GM13976 (cell line): ENCODE results near the gene CCDC148.

ENCODE experiments used
- DNase-seq: peaks from one replicate; pipeline ENCODE4 v3.0.0; 2012; ENCODE audit warnings: low spot score
- in situ Hi-C: fragments of 300-500 bp; cut with MboI; formaldehyde crosslinking; loops from one replicate; pipeline ENCODE4 v1.12.0; 2022; ENCODE audit warnings: low sequenced_read_pairs, mixed read lengths, inconsistent platforms; ENCODE audit not compliant: unreplicated experiment
- TF ChIP-seq, protein P1 (sequence below): IDR thresholded peaks from 2 replicates; pipeline ENCODE4 v1.5.1; 2012; ENCODE audit warnings: borderline replicate concordance, mild to moderate bottlenecking; ENCODE audit not compliant: insufficient read depth; ENCODE audit errors: extremely low read depth, missing control alignments, control extremely low read depth

CCDC148 gene

DNA sequence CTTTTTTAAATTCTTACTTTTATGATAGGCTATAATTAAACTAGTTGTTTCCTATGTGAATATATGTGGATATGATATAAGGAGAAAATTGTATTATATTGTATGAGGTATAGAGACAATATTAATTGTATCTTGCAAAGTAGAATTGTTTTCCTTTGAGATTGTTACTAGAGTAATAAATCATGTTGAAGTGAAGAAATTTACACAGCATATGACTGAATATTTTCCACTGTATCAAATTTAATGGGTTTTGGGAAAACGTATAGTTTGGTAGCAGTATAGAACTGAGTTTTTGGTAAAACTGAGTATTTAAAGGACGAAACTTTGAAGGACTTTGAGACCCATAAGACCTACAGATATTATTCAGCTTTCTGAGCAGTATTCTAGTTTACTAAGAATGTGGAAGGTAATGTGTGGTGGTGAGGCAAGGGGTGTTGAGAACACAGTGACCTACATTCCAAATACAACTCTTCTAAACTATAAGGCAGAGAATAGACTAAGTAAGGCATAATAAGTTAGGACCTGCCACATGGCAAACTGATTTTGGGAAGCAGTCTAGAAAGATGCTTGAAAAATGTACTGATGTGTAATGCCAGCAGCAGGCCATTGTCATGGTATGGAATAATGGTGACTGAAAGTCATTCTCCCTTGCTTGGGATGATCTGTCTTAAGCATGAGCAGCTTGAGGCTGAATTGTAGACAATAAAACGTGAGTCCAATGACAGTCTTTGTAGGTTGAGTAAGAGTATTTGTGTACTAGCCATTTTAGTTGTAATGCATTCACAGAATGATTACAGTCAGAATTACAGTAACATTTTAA is 29.8 kb upstream of the CCDC148 start:
- TF ChIP-seq, protein P1, sequence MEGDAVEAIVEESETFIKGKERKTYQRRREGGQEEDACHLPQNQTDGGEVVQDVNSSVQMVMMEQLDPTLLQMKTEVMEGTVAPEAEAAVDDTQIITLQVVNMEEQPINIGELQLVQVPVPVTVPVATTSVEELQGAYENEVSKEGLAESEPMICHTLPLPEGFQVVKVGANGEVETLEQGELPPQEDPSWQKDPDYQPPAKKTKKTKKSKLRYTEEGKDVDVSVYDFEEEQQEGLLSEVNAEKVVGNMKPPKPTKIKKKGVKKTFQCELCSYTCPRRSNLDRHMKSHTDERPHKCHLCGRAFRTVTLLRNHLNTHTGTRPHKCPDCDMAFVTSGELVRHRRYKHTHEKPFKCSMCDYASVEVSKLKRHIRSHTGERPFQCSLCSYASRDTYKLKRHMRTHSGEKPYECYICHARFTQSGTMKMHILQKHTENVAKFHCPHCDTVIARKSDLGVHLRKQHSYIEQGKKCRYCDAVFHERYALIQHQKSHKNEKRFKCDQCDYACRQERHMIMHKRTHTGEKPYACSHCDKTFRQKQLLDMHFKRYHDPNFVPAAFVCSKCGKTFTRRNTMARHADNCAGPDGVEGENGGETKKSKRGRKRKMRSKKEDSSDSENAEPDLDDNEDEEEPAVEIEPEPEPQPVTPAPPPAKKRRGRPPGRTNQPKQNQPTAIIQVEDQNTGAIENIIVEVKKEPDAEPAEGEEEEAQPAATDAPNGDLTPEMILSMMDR: no peak
- in situ Hi-C loops: no loop called here
- DNase-seq: no peak

DNA sequence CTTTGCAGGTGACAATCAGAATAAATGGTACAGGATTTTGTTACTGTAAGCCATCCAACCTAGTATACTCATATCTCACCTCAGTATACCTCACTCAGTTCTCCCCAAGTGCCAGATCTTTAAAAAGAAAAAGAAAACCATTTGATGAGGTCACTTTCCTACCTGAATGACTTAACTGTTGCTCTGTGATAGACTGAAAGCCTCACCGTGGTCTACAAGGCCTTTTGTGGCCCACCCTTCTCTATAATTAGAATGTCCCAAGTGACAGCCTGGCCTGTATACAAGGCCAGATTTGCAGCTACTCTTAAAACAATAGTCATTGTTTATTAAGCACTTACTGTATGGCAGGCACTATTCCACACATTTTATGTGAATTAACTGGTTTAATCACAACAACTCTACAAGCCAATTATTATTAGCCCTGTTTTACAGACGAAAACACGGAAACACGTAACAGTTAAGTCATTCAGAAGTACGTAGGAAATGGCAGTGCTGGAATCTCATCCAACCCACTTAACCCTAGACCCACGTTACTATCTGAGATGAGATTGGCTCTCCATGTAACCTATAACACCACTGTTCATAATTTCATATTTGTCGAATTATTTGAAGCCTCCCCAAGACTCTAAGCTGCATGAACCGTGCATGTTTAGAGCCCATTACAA is 28.5 kb upstream of the CCDC148 start:
- in situ Hi-C loops: no loop called here
- TF ChIP-seq, protein P1: no peak
- DNase-seq: peak; percentile 54

DNA sequence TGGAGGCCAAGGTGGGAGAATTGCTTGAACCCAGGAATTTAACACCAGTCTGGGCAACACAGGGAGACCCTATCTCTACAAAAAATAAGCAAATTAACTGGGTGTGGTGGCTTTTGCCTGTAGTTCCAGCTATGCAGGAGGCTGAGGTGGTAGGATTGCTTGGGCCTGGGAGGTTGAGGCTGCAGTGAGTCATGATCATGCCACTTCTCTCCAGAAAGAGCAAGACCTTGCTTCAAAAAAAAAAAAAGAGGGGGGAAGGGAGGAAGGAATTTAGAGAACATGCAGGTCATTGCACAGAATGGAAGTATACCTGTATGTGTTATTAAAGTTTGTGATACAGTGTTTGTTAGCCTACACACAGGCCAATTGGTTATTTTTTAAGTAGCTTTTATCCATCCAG is 26.0 kb upstream of the CCDC148 start:
- TF ChIP-seq, protein P1: no peak
- in situ Hi-C loops: no loop called here
- no peak for DNase-seq

DNA sequence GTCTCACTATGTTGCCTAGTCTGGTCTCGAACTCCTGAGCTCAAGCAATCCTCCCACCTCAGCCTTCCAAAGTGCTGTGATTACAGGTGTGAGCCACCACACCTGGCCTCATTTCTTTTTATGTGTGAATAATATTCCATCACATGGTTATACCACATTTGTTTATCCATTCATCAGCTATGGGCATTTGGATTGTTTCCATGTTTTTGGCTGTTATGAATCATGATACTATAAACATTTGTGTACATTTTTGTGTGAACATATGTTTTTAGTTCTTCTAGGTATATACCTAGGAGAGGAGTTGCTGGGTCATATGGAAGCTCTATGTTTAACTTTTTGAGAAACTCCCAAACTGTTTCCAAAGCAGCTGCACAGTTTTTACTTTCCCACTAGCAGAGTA is 24.6 kb upstream of the CCDC148 start:
- DNase-seq: no peak
- TF ChIP-seq, protein P1: no peak
- in situ Hi-C loops: no loop called here

DNA sequence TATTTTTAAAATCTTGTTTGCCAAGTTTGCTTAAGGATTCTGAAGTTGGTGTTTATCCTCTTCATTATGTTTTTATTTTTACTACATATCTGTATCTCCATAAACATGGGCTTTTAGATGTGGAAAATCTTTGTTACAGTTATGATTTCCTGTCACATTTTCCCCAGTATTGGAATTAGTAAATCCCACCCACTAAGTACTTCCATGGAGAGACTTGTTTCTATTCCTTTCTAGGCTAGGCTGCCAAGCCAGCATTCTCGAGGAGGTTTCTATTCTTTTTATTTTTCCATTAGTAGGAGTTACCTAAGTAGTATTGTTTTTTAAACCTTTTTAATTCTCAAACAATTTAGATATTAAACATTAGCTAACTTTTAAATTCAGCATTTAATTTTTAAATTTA is 22.3 kb upstream of the CCDC148 start:
- TF ChIP-seq, protein P1: no peak
- in situ Hi-C loops: no loop called here
- no peak for DNase-seq

DNA sequence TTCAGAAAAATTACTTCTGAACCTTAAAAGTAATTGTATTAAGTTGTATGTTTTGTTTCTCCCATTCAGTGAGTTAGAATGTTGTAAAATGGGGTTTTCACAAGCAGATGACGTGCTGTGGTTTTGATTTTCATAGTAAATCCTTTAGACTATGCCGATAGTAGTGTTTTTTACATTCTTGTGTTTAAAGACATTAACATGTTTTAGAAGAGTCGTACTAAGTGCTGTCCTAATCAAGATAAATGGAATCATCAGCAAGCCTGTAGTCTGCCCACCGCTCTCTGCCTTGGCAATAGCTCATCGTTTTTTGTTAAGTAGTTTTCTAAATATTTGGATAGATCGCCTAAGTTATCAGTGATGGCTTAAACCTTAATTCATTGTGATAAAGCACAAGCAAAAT is 21.7 kb upstream of the CCDC148 start:
- no peak for DNase-seq
- TF ChIP-seq, protein P1: no peak
- in situ Hi-C loops: no loop called here
